ENCODE data around the gene SLC4A7. TPM values are rescaled to one million over a fixed set of nuclear protein-coding genes. Genes with fewer than 3 reads are reported as not detected.

The SLC4A7 gene
- total RNA-seq, 1 experiment from 2014 or later = 41.9 TPM

GRCh38 chr3:27511724-27512422, 27.7 kb upstream of the SLC4A7 start:
- ChIA-PET POLR2A (interaction anchor here (0.6 to 1.6 kb wide), 2 partner anchors 10 to 26 kb away, joined by 3 to 4 read pairs; no protein-coding TSS in a partner anchor), CTCF (interaction anchor here (1.0 to 1.6 kb wide), 3 partner anchors 9 to 169 kb away, joined by 3 to 7 read pairs (median 3); no protein-coding TSS in a partner anchor)
- intact Hi-C loops (cut with micrococcal nuclease) = no loop called here
- peaks cover 9% of the 10 kb centered on the region for H3K4me1 Mint-ChIP-seq (ENCODE audit: insufficient read depth, unreplicated experiment)
- H3K27ac Mint-ChIP-seq (ENCODE audit: low read depth, unreplicated experiment) = no peak overlapping the region
- H3K4me3 Mint-ChIP-seq (ENCODE audit: unreplicated experiment) = no peak overlapping the region
- TF ChIP-seq, protein P1, sequence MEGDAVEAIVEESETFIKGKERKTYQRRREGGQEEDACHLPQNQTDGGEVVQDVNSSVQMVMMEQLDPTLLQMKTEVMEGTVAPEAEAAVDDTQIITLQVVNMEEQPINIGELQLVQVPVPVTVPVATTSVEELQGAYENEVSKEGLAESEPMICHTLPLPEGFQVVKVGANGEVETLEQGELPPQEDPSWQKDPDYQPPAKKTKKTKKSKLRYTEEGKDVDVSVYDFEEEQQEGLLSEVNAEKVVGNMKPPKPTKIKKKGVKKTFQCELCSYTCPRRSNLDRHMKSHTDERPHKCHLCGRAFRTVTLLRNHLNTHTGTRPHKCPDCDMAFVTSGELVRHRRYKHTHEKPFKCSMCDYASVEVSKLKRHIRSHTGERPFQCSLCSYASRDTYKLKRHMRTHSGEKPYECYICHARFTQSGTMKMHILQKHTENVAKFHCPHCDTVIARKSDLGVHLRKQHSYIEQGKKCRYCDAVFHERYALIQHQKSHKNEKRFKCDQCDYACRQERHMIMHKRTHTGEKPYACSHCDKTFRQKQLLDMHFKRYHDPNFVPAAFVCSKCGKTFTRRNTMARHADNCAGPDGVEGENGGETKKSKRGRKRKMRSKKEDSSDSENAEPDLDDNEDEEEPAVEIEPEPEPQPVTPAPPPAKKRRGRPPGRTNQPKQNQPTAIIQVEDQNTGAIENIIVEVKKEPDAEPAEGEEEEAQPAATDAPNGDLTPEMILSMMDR (IDR thresholded peaks at IDR 0.05; ENCODE audit: unreplicated experiment) = no peak
- no peaks in the 10 kb centered on the region for H3K36me3 Mint-ChIP-seq (ENCODE audit: insufficient read depth, unreplicated experiment)
- H3K27me3 Mint-ChIP-seq (ENCODE audit: insufficient read depth, unreplicated experiment) = no peaks in the 10 kb centered on the region
- H3K9me3 Mint-ChIP-seq (ENCODE audit: unreplicated experiment) = no peaks in the 10 kb centered on the region
- BruUV-seq (replicated peaks) = no TSS peak
- DNase-seq (ENCODE audit: unreplicated experiment) = no peak

GRCh38 chr3:27509376-27509775, 25.2 kb upstream of the SLC4A7 start:
- ChIA-PET POLR2A (interaction anchor here (1.1 to 2.5 kb wide), 2 partner anchors 13 to 26 kb away, joined by 3 to 16 read pairs; no protein-coding TSS in a partner anchor), CTCF (interaction anchor here (0.7 kb wide), 1 partner anchor 339 kb away, joined by 3 read pairs; no protein-coding TSS in a partner anchor)

GRCh38 chr3:27508424-27508823, 24.2 kb upstream of the SLC4A7 start:
- DNase-seq (ENCODE audit: unreplicated experiment) = no peak
- no peaks in the 10 kb centered on the region for H3K9me3 Mint-ChIP-seq (ENCODE audit: unreplicated experiment)
- no peaks in the 10 kb centered on the region for H3K27me3 Mint-ChIP-seq (ENCODE audit: insufficient read depth, unreplicated experiment)
- ChIA-PET CTCF (interaction anchor here (0.8 to 1.4 kb wide), 2 partner anchors 10 to 827 kb away, joined by 3 to 6 read pairs; no protein-coding TSS in a partner anchor), POLR2A (interaction anchor here (1.1 to 2.5 kb wide), 7 partner anchors 12 to 169 kb away, joined by 3 to 27 read pairs (median 4); partner anchors contain the start of gene SLC4A7)
- TF ChIP-seq, protein P1 (IDR thresholded peaks at IDR 0.05; ENCODE audit: unreplicated experiment) = no peak
- H3K27ac Mint-ChIP-seq (ENCODE audit: low read depth, unreplicated experiment) = no peak overlapping the region
- BruUV-seq (replicated peaks) = no TSS peak
- H3K4me1 Mint-ChIP-seq (ENCODE audit: insufficient read depth, unreplicated experiment) = peaks cover 13% of the 10 kb centered on the region
- intact Hi-C loops (cut with micrococcal nuclease) = no loop called here
- no peaks in the 10 kb centered on the region for H3K36me3 Mint-ChIP-seq (ENCODE audit: insufficient read depth, unreplicated experiment)
- no peak overlapping the region for H3K4me3 Mint-ChIP-seq (ENCODE audit: unreplicated experiment)

More at GRCh38 chr3:27509376-27509775, 25.2 kb upstream of the SLC4A7 start:
- intact Hi-C loops (cut with micrococcal nuclease) = no loop called here
- H3K27me3 Mint-ChIP-seq (ENCODE audit: insufficient read depth, unreplicated experiment) = no peaks in the 10 kb centered on the region
- no peak overlapping the region for H3K27ac Mint-ChIP-seq (ENCODE audit: low read depth, unreplicated experiment)
- DNase-seq (ENCODE audit: unreplicated experiment) = no peak
- H3K4me1 Mint-ChIP-seq (ENCODE audit: insufficient read depth, unreplicated experiment) = peaks cover 13% of the 10 kb centered on the region
- TF ChIP-seq, protein P1 (IDR thresholded peaks at IDR 0.05; ENCODE audit: unreplicated experiment) = no peak
- no peaks in the 10 kb centered on the region for H3K9me3 Mint-ChIP-seq (ENCODE audit: unreplicated experiment)
- H3K4me3 Mint-ChIP-seq (ENCODE audit: unreplicated experiment) = no peak overlapping the region
- H3K36me3 Mint-ChIP-seq (ENCODE audit: insufficient read depth, unreplicated experiment) = no peaks in the 10 kb centered on the region
- no TSS peak for BruUV-seq (replicated peaks)

- intact Hi-C loops (cut with micrococcal nuclease) = no loop called here
- ChIA-PET CTCF (interaction anchor here (0.5 to 1.4 kb wide), 8 partner anchors 10 to 828 kb away, joined by 3 to 6 read pairs (median 3); no protein-coding TSS in a partner anchor), POLR2A (interaction anchor here (0.8 to 2.5 kb wide), 11 partner anchors 10 to 841 kb away, joined by 3 to 27 read pairs (median 4); partner anchors contain the start of genes AZI2, SLC4A7 and ZCWPW2)
- Mint-ChIP-seq H3K27ac (ENCODE audit: low read depth, unreplicated experiment) (no peak overlapping the region), H3K4me1 (ENCODE audit: insufficient read depth, unreplicated experiment) (peaks cover 13% of the 10 kb centered on the region), H3K9me3 (ENCODE audit: unreplicated experiment) (no peaks in the 10 kb centered on the region), H3K4me3 (ENCODE audit: unreplicated experiment) (no peak overlapping the region), H3K27me3 (ENCODE audit: insufficient read depth, unreplicated experiment) (no peaks in the 10 kb centered on the region), H3K36me3 (ENCODE audit: insufficient read depth, unreplicated experiment) (no peaks in the 10 kb centered on the region)
- TF ChIP-seq, protein P1 (IDR thresholded peaks at IDR 0.05; ENCODE audit: unreplicated experiment) = no peak
- BruUV-seq (replicated peaks) = no TSS peak
- peak; percentile 74 for DNase-seq (ENCODE audit: unreplicated experiment)
Observed at GRCh38 chr3:27507515-27508266, 23.5 kb upstream of the SLC4A7 start.

Data from MCF 10A (cell line).